Activated CD8-positive, alpha-beta memory T cell treated with anti-CD3 and anti-CD28 coated beads, Interleukin-2, amount 50 U/mL, for 4 hours (primary cell): ENCODE data around the gene SPRYD3.
"Not testable (repeated sequence)": the region's sequence is repeated elsewhere in the genome, so short reads cannot be mapped to it uniquely, and the experiment has no call there.

ENCODE experiments used
- DNase-seq: peaks from one replicate; pipeline ENCODE4 v3.0.0-alpha.2; 2020

SPRYD3 gene

GRCh38 chr12:53049571-53050318, 29.4 kb downstream of the SPRYD3 start, which contains the start of gene TNS2:
Gene TNS2 (plus strand): TSS chr12:53050065. CDS start chr12:53050186, 121 bp downstream.
- DNase-seq: no peak

GRCh38 chr12:53048780-53049401, 30.3 kb downstream of the SPRYD3 start:
- no peak for DNase-seq

- no peak for DNase-seq
Measured at GRCh38 chr12:53048033-53048779, 31.0 kb downstream of the SPRYD3 start.

GRCh38 chr12:53047221-53048032, 31.8 kb downstream of the SPRYD3 start:
- DNase-seq: peak; percentile 72

GRCh38 chr12:53046655-53047220, 32.5 kb downstream of the SPRYD3 start:
- DNase-seq: no peak

- DNase-seq: no peak
Measured at GRCh38 chr12:53045696-53046045, 33.5 kb downstream of the SPRYD3 start.

- DNase-seq: no peak
Measured at GRCh38 chr12:53044896-53045695, 34.1 kb downstream of the SPRYD3 start.

- no peak for DNase-seq
Measured at GRCh38 chr12:53044052-53044581, 35.1 kb downstream of the SPRYD3 start.

- no peak for DNase-seq
Measured at GRCh38 chr12:53042607-53043454, 36.4 kb downstream of the SPRYD3 start.

GRCh38 chr12:53039851-53040250, 39.3 kb downstream of the SPRYD3 start:
- no peak for DNase-seq

GRCh38 chr12:53036802-53037201, 42.4 kb downstream of the SPRYD3 start:
- DNase-seq: no peak

- no peak for DNase-seq
Measured at GRCh38 chr12:53034459-53034858, 44.7 kb downstream of the SPRYD3 start.

- not testable (repeated sequence) for DNase-seq
Measured at GRCh38 chr12:53033832-53034231, 45.4 kb downstream of the SPRYD3 start.

- no peak for DNase-seq
Measured at GRCh38 chr12:53031616-53032015, 47.6 kb downstream of the SPRYD3 start.

GRCh38 chr12:53027014-53027413, 52.2 kb downstream of the SPRYD3 start:
- not testable (repeated sequence) for DNase-seq

- no peak for DNase-seq
Measured at GRCh38 chr12:53025250-53025649, 53.9 kb downstream of the SPRYD3 start.

GRCh38 chr12:53014709-53015108, 64.5 kb downstream of the SPRYD3 start:
- DNase-seq: no peak
